Uterus (tissue), 4 donors: ENCODE results near the gene KCNJ4. TPM values are rescaled to one million over a fixed set of nuclear protein-coding genes. Genes with fewer than 3 reads are reported as not detected.
"Not testable (repeated sequence)": the region's sequence is repeated elsewhere in the genome, so short reads cannot be mapped to it uniquely, and the experiment has no call there.

Experiments used
- DNase-seq, 2 donors: peaks; one replicate each; pipeline ENCODE4 v3.0.0-alpha.2; 2019 to 2020
- H3K27ac ChIP-seq, 2 donors: fragments of 200-600 bp; sonication (generic); 1 replicate in 1 of 2; 2 replicates in 1 of 2; pipeline ENCODE4 v1.5.1; 2016 to 2018
- H3K27me3 ChIP-seq, 2 donors: fragments of 200-600 bp; sonication (generic); one replicate each; pipeline ENCODE4 v1.5.1; 2018 to 2019; ENCODE audit warnings: control low read depth in 1 of 2
- H3K36me3 ChIP-seq, 2 donors: fragments of 200-600 bp; sonication (generic); one replicate each; pipeline ENCODE4 v1.5.1; 2019; ENCODE audit warnings: control low read depth in 1 of 2
- H3K4me1 ChIP-seq, 2 donors: fragments of 200-600 bp; sonication (generic); one replicate each; pipeline ENCODE4 v1.5.1; 2018 to 2019; ENCODE audit warnings: control low read depth in 1 of 2
- H3K4me3 ChIP-seq, 2 donors: fragments of 200-600 bp; sonication (generic); 1 replicate in 1 of 2; 2 replicates in 1 of 2; pipeline ENCODE4 v1.5.1; 2018 to 2019; ENCODE audit warnings: mild to moderate bottlenecking in 1 of 2
- H3K9me3 ChIP-seq, 2 donors: fragments of 200-600 bp; sonication (generic); one replicate each; pipeline ENCODE4 v1.5.1; 2019; ENCODE audit warnings: control low read depth in 1 of 2
- POLR2A ChIP-seq, 2 donors: fragments of 450-650 bp; IDR thresholded peaks; one replicate each; pipeline ENCODE4 v1.6.1; 2016; ENCODE audit warnings: antibody characterized with exemption in 2 of 2, mild to moderate bottlenecking in 1 of 2, moderate library complexity in 1 of 2
- intact Hi-C: fragments of 100-400 bp; cut with DNase I; formaldehyde crosslinking; loops from one replicate; pipeline ENCODE4 v1.15.1; 2023; ENCODE audit warnings: low total_unique reads
- total RNA-seq, 4 donors: library from RNA; depleted of rRNA in 3 of 4; stranded (reverse); fragments of >200 nt in 3 of 4; gene quantifications; one replicate each; pipeline versions ENCODE4 v1.1.0 to v1.2.4, GENCODE V29; 2014 to 2023
- TF ChIP-seq, protein P1 (sequence below), 4 experiments: fragments of 200-600 bp in 2 of 4; fragments of 450-650 bp in 2 of 4; sonication (generic) in 2 of 4; IDR thresholded peaks; one replicate each; pipeline ENCODE4 v1.5.1; 2016 to 2019; ENCODE audit warnings: antibody characterized with exemption in 4 of 4, mild to moderate bottlenecking in 2 of 4, moderate library complexity in 1 of 4
- donor health status: DM: yes; HTN: yes; CAD: no.

KCNJ4 gene
- total RNA-seq, 4 donors from 2014 or later: 0.21 to 1.1 TPM; not detected in 2

DNA sequence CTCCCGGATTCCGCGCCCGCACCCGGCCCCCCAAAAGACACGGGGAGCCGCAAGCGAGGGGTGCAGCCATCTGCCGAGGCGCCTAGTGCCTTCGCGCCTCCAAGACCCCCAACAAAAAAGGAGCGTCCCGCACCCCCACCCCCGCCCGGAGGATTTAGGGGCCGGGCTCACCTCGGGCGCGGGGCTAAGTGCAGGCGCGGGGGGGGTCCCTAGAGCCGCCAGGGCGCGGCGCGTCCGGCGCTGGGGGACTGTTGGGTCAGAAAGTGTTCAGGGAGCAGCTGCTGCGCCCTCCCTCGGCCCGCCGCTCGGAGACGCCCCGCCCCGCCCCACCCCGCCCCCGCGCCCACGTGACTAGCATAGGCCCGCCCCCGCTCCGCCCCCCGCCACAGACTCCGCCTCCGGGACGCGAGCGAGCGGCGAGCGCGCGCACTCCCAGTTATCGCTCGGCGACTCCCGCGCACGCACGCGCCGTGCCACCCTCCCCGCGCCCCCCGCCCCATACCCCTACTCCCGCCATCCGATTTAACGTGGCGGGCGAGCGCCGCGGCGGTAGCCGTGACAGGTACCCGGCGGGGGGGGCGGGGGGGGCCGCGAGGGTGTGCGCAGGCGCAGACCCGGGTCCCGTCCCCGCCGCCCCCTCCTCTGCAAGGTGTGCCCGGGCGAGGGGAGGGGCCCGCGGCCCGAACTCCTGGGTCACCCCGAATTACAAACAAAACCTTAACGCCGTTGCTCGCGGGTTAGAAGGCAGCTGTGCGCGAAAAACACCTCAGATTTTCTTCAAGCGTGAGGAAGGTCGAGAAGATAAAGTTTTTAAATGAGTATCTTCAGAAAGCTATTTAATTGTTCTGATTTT lies 56.2 kb downstream of the KCNJ4 start:
- Histone ChIP-seq H3K27ac (peak overlapping the region; percentile 92 to 96), H3K4me1 (no peaks in the 10 kb centered on the region), H3K36me3 (no peaks in the 10 kb centered on the region), H3K9me3 (no peaks in the 10 kb centered on the region), H3K4me3 (peak overlapping the region; percentile 92 to 96), H3K27me3 (no peaks in the 10 kb centered on the region)
- peak; percentile 85 to 88 for DNase-seq
- peak; percentile 75 to 83 for TF ChIP-seq POLR2A (IDR thresholded peaks at IDR 0.05)
- TF ChIP-seq, protein P1, sequence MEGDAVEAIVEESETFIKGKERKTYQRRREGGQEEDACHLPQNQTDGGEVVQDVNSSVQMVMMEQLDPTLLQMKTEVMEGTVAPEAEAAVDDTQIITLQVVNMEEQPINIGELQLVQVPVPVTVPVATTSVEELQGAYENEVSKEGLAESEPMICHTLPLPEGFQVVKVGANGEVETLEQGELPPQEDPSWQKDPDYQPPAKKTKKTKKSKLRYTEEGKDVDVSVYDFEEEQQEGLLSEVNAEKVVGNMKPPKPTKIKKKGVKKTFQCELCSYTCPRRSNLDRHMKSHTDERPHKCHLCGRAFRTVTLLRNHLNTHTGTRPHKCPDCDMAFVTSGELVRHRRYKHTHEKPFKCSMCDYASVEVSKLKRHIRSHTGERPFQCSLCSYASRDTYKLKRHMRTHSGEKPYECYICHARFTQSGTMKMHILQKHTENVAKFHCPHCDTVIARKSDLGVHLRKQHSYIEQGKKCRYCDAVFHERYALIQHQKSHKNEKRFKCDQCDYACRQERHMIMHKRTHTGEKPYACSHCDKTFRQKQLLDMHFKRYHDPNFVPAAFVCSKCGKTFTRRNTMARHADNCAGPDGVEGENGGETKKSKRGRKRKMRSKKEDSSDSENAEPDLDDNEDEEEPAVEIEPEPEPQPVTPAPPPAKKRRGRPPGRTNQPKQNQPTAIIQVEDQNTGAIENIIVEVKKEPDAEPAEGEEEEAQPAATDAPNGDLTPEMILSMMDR (IDR thresholded peaks at IDR 0.05): peak in 1 of 4 experiments; percentile 12
- intact Hi-C loops: no loop called here

GRCh38 chr22:38398181-38398608 lies 56.8 kb downstream of the KCNJ4 start:
- TF ChIP-seq, protein P1 (IDR thresholded peaks at IDR 0.05): peak in 1 of 4 experiments; percentile 3
- H3K36me3 ChIP-seq, intact Hi-C loops, H3K9me3 ChIP-seq, H3K27me3 ChIP-seq, H3K4me1 ChIP-seq: not testable (repeated sequence)
- DNase-seq: peak; percentile 59 to 70
- Histone ChIP-seq H3K27ac (peak overlapping the region; percentile 92 to 96), H3K4me3 (peak overlapping the region; percentile 92 to 96)

DNA sequence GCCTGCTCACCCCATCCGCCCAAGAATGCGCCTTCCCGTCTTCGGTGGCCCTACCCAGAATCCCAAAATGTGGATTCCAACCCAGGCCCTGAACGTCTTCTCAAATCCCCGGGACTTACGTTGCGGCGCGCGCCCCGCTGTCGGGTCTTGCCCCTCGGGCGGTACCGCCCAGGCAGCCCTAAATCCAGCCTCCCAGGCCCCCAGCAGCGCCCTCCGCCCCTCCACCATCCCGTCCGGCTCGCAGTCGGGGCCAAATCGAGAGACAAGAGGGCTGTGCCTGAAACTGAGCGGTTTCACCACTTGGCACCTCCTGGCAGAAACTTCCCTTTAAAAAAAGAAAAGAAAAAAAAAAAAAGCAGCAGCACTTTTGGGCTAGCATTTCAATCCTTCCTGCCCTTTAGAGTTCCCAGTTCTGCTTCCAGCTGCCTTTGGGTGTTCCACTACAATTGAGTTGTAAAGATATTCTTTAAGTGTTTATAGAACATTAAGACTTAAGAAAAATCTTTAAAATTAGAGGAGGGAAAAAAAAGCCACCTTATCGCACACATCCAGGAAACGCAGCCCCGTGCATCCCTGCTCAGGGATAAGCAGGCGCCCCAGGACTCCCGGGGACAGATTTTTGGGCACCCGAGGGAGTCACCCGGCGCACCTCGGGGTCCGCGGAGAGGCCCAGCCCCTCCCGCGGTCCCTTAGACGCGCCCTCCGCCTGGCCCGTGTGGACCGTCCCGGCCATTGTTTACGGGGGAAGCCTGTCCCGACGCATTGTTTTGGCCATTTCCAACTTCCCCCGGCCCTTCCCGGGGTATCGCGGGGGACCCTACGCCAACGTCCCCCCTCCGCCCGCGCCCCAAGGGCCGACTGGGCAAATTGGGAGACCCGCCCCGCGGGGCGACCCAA lies 57.6 kb downstream of the KCNJ4 start:
- peak overlapping the region; percentile 92 to 96 for H3K27ac ChIP-seq
- H3K27me3 ChIP-seq: no peaks in the 10 kb centered on the region
- intact Hi-C loops: no loop called here
- peak; percentile 41 to 48 for DNase-seq
- TF ChIP-seq POLR2A (IDR thresholded peaks at IDR 0.05): no peak
- TF ChIP-seq, protein P1 (IDR thresholded peaks at IDR 0.05): no peak
- no peaks in the 10 kb centered on the region for H3K9me3 ChIP-seq
- no peaks in the 10 kb centered on the region for H3K4me1 ChIP-seq
- H3K4me3 ChIP-seq: peak overlapping the region; percentile 92 to 96
- no peaks in the 10 kb centered on the region for H3K36me3 ChIP-seq

GRCh38 chr22:38396440-38397069 lies 58.4 kb downstream of the KCNJ4 start:
- intact Hi-C loops, DNase-seq, H3K36me3 ChIP-seq, H3K9me3 ChIP-seq, H3K27me3 ChIP-seq, H3K4me1 ChIP-seq: not testable (repeated sequence)
- peak overlapping the region in 1 of 2 donors; percentile 92 for H3K4me3 ChIP-seq
- peak overlapping the region; percentile 92 to 96 for H3K27ac ChIP-seq

DNA sequence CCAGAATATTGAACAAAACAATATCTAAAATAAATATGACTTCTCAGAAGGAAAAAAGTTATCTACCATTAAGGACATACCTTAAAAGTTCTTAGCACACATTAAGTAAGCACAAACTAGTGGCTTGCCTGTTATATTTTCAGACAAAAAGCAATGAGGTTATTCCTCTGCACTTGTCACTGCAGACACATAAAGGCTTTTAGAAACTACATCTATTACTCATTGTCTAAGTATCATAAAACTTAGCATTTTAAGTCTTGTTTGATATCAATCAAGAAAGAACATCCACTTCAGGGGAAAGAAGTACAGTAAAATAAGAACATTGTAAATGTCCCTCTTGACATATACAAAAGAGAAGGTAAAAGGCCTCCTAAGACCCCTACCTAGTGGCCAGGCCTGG lies 59.1 kb downstream of the KCNJ4 start:
- DNase-seq, H3K36me3 ChIP-seq, H3K9me3 ChIP-seq, H3K27me3 ChIP-seq, H3K4me1 ChIP-seq, intact Hi-C loops, H3K4me3 ChIP-seq: not testable (repeated sequence)
- peak overlapping the region; percentile 39 to 96 for H3K27ac ChIP-seq

- H3K27ac ChIP-seq: peak overlapping the region in 1 of 2 donors; percentile 96
- H3K4me1 ChIP-seq, H3K27me3 ChIP-seq, H3K4me3 ChIP-seq, H3K9me3 ChIP-seq, H3K36me3 ChIP-seq, intact Hi-C loops, DNase-seq: not testable (repeated sequence)
Observed at GRCh38 chr22:38394929-38395624, 59.9 kb downstream of the KCNJ4 start.

DNA sequence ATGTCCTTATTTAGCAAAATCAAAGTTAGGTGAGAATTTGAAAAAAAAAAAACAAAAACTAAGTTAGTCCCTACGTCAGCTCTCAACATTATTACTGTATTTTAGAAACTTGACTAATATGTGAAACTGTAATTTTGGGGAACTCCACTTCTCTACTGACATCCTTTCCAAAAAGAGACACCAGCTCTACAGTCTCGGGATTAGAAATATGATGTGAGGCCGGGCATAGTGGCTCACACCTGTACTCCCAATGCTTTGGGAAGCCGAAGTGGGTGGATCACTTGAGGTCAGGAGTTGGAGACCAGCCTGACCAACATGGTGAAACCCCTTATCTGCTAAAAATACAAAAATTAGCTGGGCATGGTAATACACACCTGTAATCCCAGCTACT lies 65.6 kb downstream of the KCNJ4 start:
- intact Hi-C loops, H3K4me1 ChIP-seq, H3K27me3 ChIP-seq, DNase-seq, H3K9me3 ChIP-seq, H3K27ac ChIP-seq, H3K4me3 ChIP-seq, H3K36me3 ChIP-seq: not testable (repeated sequence)

DNA sequence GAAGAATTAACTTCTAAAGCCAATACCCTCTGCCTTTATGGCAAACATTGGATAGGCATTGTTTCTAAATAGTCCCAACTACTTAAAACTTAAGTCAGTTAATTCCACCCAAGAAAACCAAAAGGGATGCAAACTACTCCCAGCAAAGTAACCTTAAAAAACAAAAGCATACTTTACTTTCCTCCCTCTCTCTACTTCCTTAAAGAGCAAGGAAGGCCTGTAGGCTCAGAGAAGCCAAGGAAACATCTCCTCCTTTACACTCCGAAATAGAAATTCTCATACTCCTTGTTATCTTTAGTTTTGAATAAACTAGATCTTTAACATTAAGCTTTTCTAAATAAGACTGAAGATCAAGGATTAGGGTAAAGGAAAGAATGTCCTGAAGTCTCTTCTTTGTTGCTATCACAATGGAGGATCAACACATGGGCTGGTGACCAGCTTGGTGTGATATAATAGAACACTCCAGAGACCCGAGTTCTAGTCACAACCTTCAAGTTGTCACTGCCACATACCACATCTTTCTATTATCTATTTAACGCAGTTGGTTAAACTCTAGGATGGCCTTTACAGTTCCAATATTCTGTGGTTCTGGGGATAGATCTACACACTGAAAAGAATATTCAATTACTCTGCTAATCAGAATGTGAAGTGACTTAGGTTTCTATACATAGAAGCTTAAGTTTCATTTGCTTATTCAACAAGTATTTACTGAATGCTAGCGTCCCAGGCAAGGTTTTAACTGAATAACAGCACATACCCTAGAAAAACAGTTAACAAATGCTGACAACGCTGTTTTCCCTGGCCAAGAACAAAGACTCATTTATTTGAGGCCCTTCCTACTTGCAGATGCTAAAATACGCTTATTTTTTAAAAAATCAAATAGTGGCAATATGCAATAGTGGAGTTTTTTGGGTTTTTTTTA lies 66.2 kb downstream of the KCNJ4 start:
- DNase-seq, H3K4me1 ChIP-seq, H3K4me3 ChIP-seq, H3K27ac ChIP-seq, intact Hi-C loops, H3K27me3 ChIP-seq, H3K36me3 ChIP-seq, H3K9me3 ChIP-seq: not testable (repeated sequence)
